Bronchus fibroblast of lung (primary cell): Measurements from ENCODE around the gene DGCR6. TPM values are rescaled to one million over a fixed set of nuclear protein-coding genes. Genes with fewer than 3 reads are reported as not detected.

Experiments used
- total RNA-seq: library from RNA; depleted of rRNA; stranded (reverse); fragments of >200 nt; gene quantifications from 2 replicates; pipeline ENCODE4 v1.2.3, GENCODE V29; 2015

Gene DGCR6
- 2.5 TPM in 1 of 2 replicates, not detected in the other for total RNA-seq

DNA sequence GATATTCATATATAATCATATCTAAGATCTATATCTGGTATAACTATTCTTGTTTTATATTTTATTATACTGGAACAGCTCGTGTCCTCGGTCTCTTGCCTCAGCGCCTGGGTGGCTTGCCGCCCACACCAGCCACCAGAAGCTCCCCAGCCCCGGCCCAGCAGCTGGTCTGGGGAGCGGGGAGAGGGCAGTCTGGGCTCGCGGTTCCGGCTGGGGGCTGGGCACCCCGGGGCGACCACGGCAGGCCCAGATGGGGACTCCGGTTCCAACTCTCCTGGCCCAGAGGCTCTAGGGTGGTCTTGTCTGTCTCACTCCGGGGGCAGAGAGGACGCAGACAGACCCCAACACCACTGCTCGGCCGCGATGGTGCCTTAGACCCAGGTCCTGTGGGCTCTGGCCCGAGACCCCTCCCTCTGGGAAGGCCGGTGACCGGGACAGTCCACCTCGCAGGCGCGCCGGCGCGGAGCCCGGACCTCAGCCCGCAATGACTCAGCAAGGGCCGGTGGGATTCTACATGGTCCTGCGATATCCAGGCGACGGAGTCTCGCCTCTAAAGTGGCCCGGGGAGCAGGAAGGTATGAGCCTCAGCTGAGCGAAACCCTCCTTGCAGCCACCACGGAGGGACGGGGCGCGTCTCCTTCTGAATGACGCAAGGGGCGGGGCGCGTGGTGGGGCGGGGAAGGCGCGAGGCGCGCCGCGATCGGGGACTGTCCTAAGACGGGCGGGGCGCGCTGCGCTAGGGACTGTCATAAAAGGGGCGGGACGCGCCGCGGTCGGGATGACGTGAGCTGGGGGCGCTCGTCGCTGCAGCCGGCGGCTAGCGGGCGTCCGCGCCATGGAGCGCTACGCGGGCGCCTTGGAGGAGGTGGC is at the start of gene DGCR6:
Gene DGCR6, plus strand, starts transcription at position 781 of the 870 bp plus-strand sequence. Its CDS starts 55 bp downstream, at position 836.

DNA sequence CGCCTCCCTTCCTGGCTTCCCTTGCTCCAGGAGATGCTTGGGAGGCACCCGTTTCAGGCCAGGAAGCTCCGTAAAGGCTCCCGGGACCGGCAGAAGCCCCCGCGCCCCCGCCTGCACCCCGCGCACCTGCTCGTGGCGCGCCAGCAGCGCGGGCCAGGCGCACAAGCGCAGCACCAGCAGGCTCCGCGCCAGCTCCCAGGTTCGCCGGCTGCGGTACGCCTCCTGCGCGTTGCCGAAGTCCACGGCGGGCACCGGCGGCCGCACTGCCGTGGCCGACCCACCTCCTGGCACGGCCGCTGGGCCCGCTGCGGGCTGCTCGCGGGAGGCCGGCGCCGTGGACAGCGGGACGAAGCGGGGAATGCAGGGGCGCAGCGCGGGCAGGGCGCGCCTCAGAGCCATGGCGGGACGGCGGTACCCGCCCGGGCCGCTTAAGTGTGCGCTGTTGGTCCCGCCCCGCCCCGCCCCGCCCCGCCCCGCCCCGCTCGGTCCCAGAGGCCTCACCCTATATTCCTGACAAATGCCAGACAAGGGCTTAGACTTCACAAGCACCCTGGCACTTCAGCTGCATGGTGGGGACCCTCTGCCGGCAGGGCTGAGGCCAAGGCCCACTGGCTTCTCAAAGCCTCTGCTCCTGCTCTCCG is 29.9 kb downstream of the DGCR6 start, which contains the start of gene PRODH:
Gene PRODH, minus strand, starts transcription at position 405 of the 641 bp plus-strand sequence. Its CDS starts 6 bp downstream, at position 399.

Other genes with a start within 250 kb of the DGCR6 start
- not detected in 2 replicates for gene PRODH, start 30.0 kb downstream of the DGCR6 start, total RNA-seq
- gene DGCR2, start 216.1 kb downstream of the DGCR6 start, total RNA-seq = 36.0 and 36.1 TPM in 2 replicates
- gene TSSK2, start 225.0 kb downstream of the DGCR6 start, total RNA-seq = not detected in 2 replicates
- 23.3 and 23.9 TPM in 2 replicates for gene ESS2, start 238.3 kb downstream of the DGCR6 start, total RNA-seq
- not detected in 2 replicates for gene GSC2, start 244.0 kb downstream of the DGCR6 start, total RNA-seq